ENCODE data around the gene IQCC.
A peak's percentile ranks its signal among the peaks of the same experiment; 100 is the strongest.

The IQCC gene

GRCh38 chr1:32240140-32240951 is 34.9 kb downstream of the IQCC start:
- Mint-ChIP-seq H3K4me3 (peak overlapping the region; percentile 85), H3K27me3 (no peaks in the 10 kb centered on the region), H3K36me3 (ENCODE audit: insufficient read depth) (peaks cover 5% of the 10 kb centered on the region), H3K4me1 (peaks cover 8% of the 10 kb centered on the region), H3K9me3 (no peaks in the 10 kb centered on the region), H3K27ac (ENCODE audit: low read depth) (no peak overlapping the region)
- DNase-seq (ENCODE audit: low spot score in 2 of 2) = peak in 1 of 2 donors; percentile 29
- ATAC-seq (replicated peaks; ENCODE audit: extremely low read depth, poor library complexity, severe bottlenecking) = peak; percentile 75

GRCh38 chr1:32241001-32241763 is 35.7 kb downstream of the IQCC start:
- Mint-ChIP-seq H3K4me1 (peaks cover 8% of the 10 kb centered on the region), H3K27ac (ENCODE audit: low read depth) (peak overlapping the region; percentile 62), H3K27me3 (no peaks in the 10 kb centered on the region), H3K36me3 (ENCODE audit: insufficient read depth) (peaks cover 5% of the 10 kb centered on the region), H3K4me3 (peak overlapping the region; percentile 85), H3K9me3 (no peaks in the 10 kb centered on the region)
- DNase-seq (ENCODE audit: low spot score in 2 of 2) (no peak), ATAC-seq (replicated peaks; ENCODE audit: extremely low read depth, poor library complexity, severe bottlenecking) (peak; percentile 74)

GRCh38 chr1:32242341-32242851 is 36.9 kb downstream of the IQCC start:
- ATAC-seq (replicated peaks; ENCODE audit: extremely low read depth, poor library complexity, severe bottlenecking) (no peak), DNase-seq (ENCODE audit: low spot score in 2 of 2) (no peak)
- H3K36me3 Mint-ChIP-seq (ENCODE audit: insufficient read depth) = peaks cover 5% of the 10 kb centered on the region
- H3K27ac Mint-ChIP-seq (ENCODE audit: low read depth) = no peak overlapping the region
- no peak overlapping the region for H3K4me3 Mint-ChIP-seq
- H3K27me3 Mint-ChIP-seq = no peaks in the 10 kb centered on the region
- no peaks in the 10 kb centered on the region for H3K9me3 Mint-ChIP-seq
- peaks cover 8% of the 10 kb centered on the region for H3K4me1 Mint-ChIP-seq

- no peaks in the 10 kb centered on the region for H3K27me3 Mint-ChIP-seq
- H3K4me1 Mint-ChIP-seq = peaks cover 46% of the 10 kb centered on the region
- ATAC-seq (replicated peaks; ENCODE audit: extremely low read depth, poor library complexity, severe bottlenecking) (no peak), DNase-seq (ENCODE audit: low spot score in 2 of 2) (no peak)
- peak within 1 kb of the TSS; percentile 97 for H3K4me3 Mint-ChIP-seq
- H3K27ac Mint-ChIP-seq (ENCODE audit: low read depth) = peak within 1 kb of the TSS; percentile 98
- peaks cover 17% of the 10 kb centered on the region for H3K36me3 Mint-ChIP-seq (ENCODE audit: insufficient read depth)
- H3K9me3 Mint-ChIP-seq = no peaks in the 10 kb centered on the region
Measured at GRCh38 chr1:32246888-32247273, 41.4 kb downstream of the IQCC start, which contains the start of gene FAM167B. FAM167B (plus strand) TSS chr1:32247222; CDS start chr1:32247422, 200 bp downstream.

GRCh38 chr1:32247452-32247851 is 42.0 kb downstream of the IQCC start:
- peaks cover 20% of the 10 kb centered on the region for H3K36me3 Mint-ChIP-seq (ENCODE audit: insufficient read depth)
- no peaks in the 10 kb centered on the region for H3K27me3 Mint-ChIP-seq
- H3K4me3 Mint-ChIP-seq = peak overlapping the region; percentile 97
- no peaks in the 10 kb centered on the region for H3K9me3 Mint-ChIP-seq
- H3K4me1 Mint-ChIP-seq = peaks cover 46% of the 10 kb centered on the region
- peak overlapping the region; percentile 98 for H3K27ac Mint-ChIP-seq (ENCODE audit: low read depth)
- DNase-seq (ENCODE audit: low spot score in 2 of 2) = no peak
- no peak for ATAC-seq (replicated peaks; ENCODE audit: extremely low read depth, poor library complexity, severe bottlenecking)

- Mint-ChIP-seq H3K36me3 (ENCODE audit: insufficient read depth) (peaks cover 22% of the 10 kb centered on the region), H3K27me3 (no peaks in the 10 kb centered on the region), H3K27ac (ENCODE audit: low read depth) (peak overlapping the region; percentile 98), H3K9me3 (no peaks in the 10 kb centered on the region), H3K4me3 (peak overlapping the region; percentile 97), H3K4me1 (peaks cover 50% of the 10 kb centered on the region)
- ATAC-seq (replicated peaks; ENCODE audit: extremely low read depth, poor library complexity, severe bottlenecking) = no peak
- peak; percentile 50 to 71 for DNase-seq (ENCODE audit: low spot score in 2 of 2)
Measured at GRCh38 chr1:32247983-32248889, 42.8 kb downstream of the IQCC start.

- Mint-ChIP-seq H3K27me3 (no peaks in the 10 kb centered on the region), H3K27ac (ENCODE audit: low read depth) (peak overlapping the region; percentile 98), H3K4me1 (peaks cover 59% of the 10 kb centered on the region), H3K9me3 (no peaks in the 10 kb centered on the region), H3K4me3 (peak overlapping the region; percentile 97), H3K36me3 (ENCODE audit: insufficient read depth) (peaks cover 30% of the 10 kb centered on the region)
- ATAC-seq (replicated peaks; ENCODE audit: extremely low read depth, poor library complexity, severe bottlenecking) (peak; percentile 88), DNase-seq (ENCODE audit: low spot score in 2 of 2) (peak; percentile 60 to 81)
Measured at GRCh38 chr1:32249831-32250525, 44.5 kb downstream of the IQCC start.

- H3K36me3 Mint-ChIP-seq (ENCODE audit: insufficient read depth) = peaks cover 34% of the 10 kb centered on the region
- H3K4me1 Mint-ChIP-seq = peaks cover 59% of the 10 kb centered on the region
- H3K9me3 Mint-ChIP-seq = no peaks in the 10 kb centered on the region
- ATAC-seq (replicated peaks; ENCODE audit: extremely low read depth, poor library complexity, severe bottlenecking) (no peak), DNase-seq (ENCODE audit: low spot score in 2 of 2) (peak in 1 of 2 donors; percentile 46)
- H3K4me3 Mint-ChIP-seq = peak within 1 kb of the TSS; percentile 97
- peak within 1 kb of the TSS; percentile 98 for H3K27ac Mint-ChIP-seq (ENCODE audit: low read depth)
- H3K27me3 Mint-ChIP-seq = no peaks in the 10 kb centered on the region
Measured at GRCh38 chr1:32250893-32251716, 45.6 kb downstream of the IQCC start, which contains the start of gene LCK. LCK (plus strand) TSS chr1:32251265; CDS start chr1:32274330, 23,065 bp downstream.

GRCh38 chr1:32255072-32256071 is 49.9 kb downstream of the IQCC start:
- Mint-ChIP-seq H3K4me3 (peak overlapping the region; percentile 97), H3K27me3 (no peaks in the 10 kb centered on the region), H3K4me1 (peaks cover 54% of the 10 kb centered on the region), H3K27ac (ENCODE audit: low read depth) (peak overlapping the region; percentile 86), H3K9me3 (no peaks in the 10 kb centered on the region), H3K36me3 (ENCODE audit: insufficient read depth) (peaks cover 59% of the 10 kb centered on the region)
- ATAC-seq (replicated peaks; ENCODE audit: extremely low read depth, poor library complexity, severe bottlenecking) (peak; percentile 20), DNase-seq (ENCODE audit: low spot score in 2 of 2) (no peak)
